GM12878 (cell line): ENCODE data around the gene DNAH2. TPM values are rescaled to one million over a fixed set of nuclear protein-coding genes. Genes with fewer than 3 reads are reported as not detected.

Source experiments
- ATAC-seq: fragments of 200-7000 bp; cut with Tn5 transposase; 3 replicates; pipeline ENCODE4 v1.9.1; 2020; ENCODE audit warnings: mild to moderate bottlenecking, moderate library complexity
- BruUV-seq: library from RNA; stranded (reverse); fragments of 400-500 nt; replicated peaks from 2 replicates; lab custom pipeline; 2021; lab: Mats Ljungman, UMichigan
- CTCF ChIA-PET: fragments of 300-600 bp; sonication (Branson Sonifier 250); formaldehyde crosslinking; extraction: SDS; loops from one replicate; lab custom pipeline; 2021; ENCODE audit warnings: inconsistent platforms; lab: Yijun Ruan, JAX
- POLR2A ChIA-PET: fragments of 350-600 bp; formaldehyde crosslinking; extraction: SDS; loops from one replicate; lab custom pipeline; 2021; ENCODE audit warnings: inconsistent platforms; lab: Charles Lee
- RAD21 ChIA-PET: fragments of 300-600 bp; sonication (Branson Sonifier 250); formaldehyde crosslinking; loops from one replicate; lab custom pipeline; 2023; ENCODE audit warnings: antibody characterized with exemption; ENCODE audit not compliant: unreplicated experiment; lab: Charles Lee
- SMC1A ChIA-PET: fragments of 300-600 bp; sonication (Branson Sonifier 250); formaldehyde crosslinking; loops from one replicate; lab custom pipeline; 2023; ENCODE audit not compliant: unreplicated experiment, uncharacterized antibody; lab: Charles Lee
- DNase-seq: peaks from one replicate; pipeline ENCODE4 v3.0.0-alpha.2; 2011; ENCODE audit warnings: low read depth, low spot score
- FAIRE-seq: peaks from 3 replicates; lab custom pipeline; 2011; peaks lifted over from hg19 to GRCh38; lab: Jason Lieb, UNC
- H2AFZ ChIP-seq: 2 replicates; pipeline ENCODE4 v1.6.0; 2011; ENCODE audit warnings: low read depth, low read length, control low read depth; ENCODE audit not compliant: control insufficient read depth
- H3K27ac ChIP-seq: 2 replicates; pipeline ENCODE4 v1.5.1; 2011; ENCODE audit warnings: control low read depth; ENCODE audit not compliant: control insufficient read depth, insufficient read depth
- H3K27me3 ChIP-seq, 2 experiments: replicated peaks in 1 of 2; 2 replicates each; pipeline versions ENCODE4 v1.6.0 to v1.6.1; 2011; ENCODE audit warnings: low read length in 1 of 2; ENCODE audit not compliant: control insufficient read depth in 2 of 2, insufficient read depth in 2 of 2
- H3K36me3 ChIP-seq, 2 experiments: 2 replicates each; pipeline ENCODE4 v1.5.1; 2011; ENCODE audit warnings: low read length in 1 of 2; ENCODE audit not compliant: control insufficient read depth in 2 of 2, insufficient read depth in 2 of 2
- H3K4me1 ChIP-seq: 2 replicates; pipeline ENCODE4 v1.6.1; 2011; ENCODE audit warnings: mild to moderate bottlenecking, low read length, moderate library complexity, mixed read lengths; ENCODE audit not compliant: control insufficient read depth, insufficient read depth
- H3K4me2 ChIP-seq: 2 replicates; pipeline ENCODE4 v1.6.0; 2011; ENCODE audit warnings: control low read depth; ENCODE audit not compliant: control insufficient read depth, insufficient read depth
- H3K4me3 ChIP-seq: fragments of 200-600 bp; sonication (generic); 2 replicates; pipeline ENCODE4 v1.5.1; 2016
- H3K79me2 ChIP-seq: 2 replicates; pipeline ENCODE4 v1.6.0; 2011; ENCODE audit warnings: low read length; ENCODE audit not compliant: control insufficient read depth, insufficient read depth
- H3K9ac ChIP-seq: 2 replicates; pipeline ENCODE4 v1.8.0; 2011; ENCODE audit warnings: low read length, control low read depth, mixed read lengths; ENCODE audit not compliant: control insufficient read depth, insufficient read depth
- H3K9me3 ChIP-seq: replicated peaks from 3 replicates; pipeline ENCODE4 v1.5.1; 2011; ENCODE audit warnings: mild to moderate bottlenecking, low read length; ENCODE audit not compliant: control insufficient read depth, insufficient read depth
- H4K20me1 ChIP-seq: 2 replicates; pipeline ENCODE4 v1.6.0; 2011; ENCODE audit not compliant: control insufficient read depth, insufficient read depth
- ATF3 ChIP-seq: IDR thresholded peaks from 2 replicates; pipeline ENCODE4 v1.6.1; 2011; ENCODE audit warnings: low read depth, mild to moderate bottlenecking, low read length, moderate library complexity, borderline replicate concordance; ENCODE audit errors: extremely low read depth
- BACH1 ChIP-seq: fragments of 450-650 bp; IDR thresholded peaks from 2 replicates; pipeline ENCODE4 v1.6.1; 2017; ENCODE audit warnings: mild to moderate bottlenecking, borderline replicate concordance
- BMI1 ChIP-seq: fragments of 450-650 bp; IDR thresholded peaks from 2 replicates; pipeline ENCODE4 v1.6.1; 2016; ENCODE audit warnings: mild to moderate bottlenecking, moderate library complexity, borderline replicate concordance
- CEBPZ ChIP-seq: fragments of 150-350 bp; IDR thresholded peaks from 2 replicates; pipeline ENCODE4 v1.6.1; 2016; ENCODE audit warnings: low read depth, low read length
- CTCF ChIP-seq, 3 experiments: IDR thresholded peaks in 2 of 3; conservative IDR thresholded peaks in 1 of 3; 2 replicates each; pipeline ENCODE4 v1.5.1; 2011; ENCODE audit warnings: low read depth in 3 of 3, low read length in 3 of 3, mild to moderate bottlenecking in 3 of 3, control low read depth in 2 of 3, moderate library complexity in 2 of 3, inconsistent platforms in 1 of 3, mixed read lengths in 1 of 3; ENCODE audit not compliant: control insufficient read depth in 2 of 3, insufficient read depth in 1 of 3; ENCODE audit errors: extremely low read depth in 1 of 3
- MEF2A ChIP-seq: IDR thresholded peaks from 2 replicates; pipeline ENCODE4 v1.6.1; 2011; ENCODE audit warnings: low read depth, mild to moderate bottlenecking, low read length, moderate library complexity; ENCODE audit not compliant: insufficient read depth
- RAD51 ChIP-seq: fragments of 450-650 bp; IDR thresholded peaks from 2 replicates; pipeline ENCODE4 v1.6.1; 2016; ENCODE audit warnings: moderate library complexity, mild to moderate bottlenecking, inconsistent platforms
- ZNF384 ChIP-seq: IDR thresholded peaks from 2 replicates; pipeline ENCODE4 v1.6.1; 2012; ENCODE audit warnings: low read depth, mild to moderate bottlenecking, low read length, improper control_type of control experiment, borderline replicate concordance
- WGBS: methylation state at CpG from one replicate; pipeline ENCODE4 v1.1.6; 2016; ENCODE audit warnings: low lambda C conversion rate; ENCODE audit not compliant: insufficient replicate concordance, insufficient coverage; ENCODE audit errors: missing lambda C conversion rate; 5-methylcytosine and 5-hydroxymethylcytosine counted together
- in situ Hi-C: fragments of 300-500 bp; cut with MboI; formaldehyde crosslinking; loops from 9 replicates; pipeline ENCODE4 v1.14.3; 2018; ENCODE audit warnings: mixed read lengths
- intact Hi-C: fragments of 100-400 bp; cut with micrococcal nuclease; formaldehyde crosslinking; loops from one replicate; pipeline ENCODE4 v1.14.2; 2022; ENCODE audit not compliant: unreplicated experiment
- polyA plus RNA-seq, 11 experiments: library from polyadenylated mRNA; depleted of rRNA in 4 of 11; unstranded in 6 of 11; stranded (reverse) in 5 of 11; fragments of >200 nt; fragmentation: Nextera tagmentation in 4 of 11; fragmentation: Illumina TruSeq in 1 of 11; extraction: Ambion mirVana in 4 of 11; extraction: Trizol in 1 of 11; gene quantifications; 1 replicate in 1 of 11; 2 replicates in 10 of 11; pipeline versions ENCODE4 v1.2.1 to v1.2.3, GENCODE V29; 2011 to 2016; ENCODE audit warnings: inconsistent platforms in 2 of 11, missing spikeins in 2 of 11, low read depth in 1 of 11
- total RNA-seq, 4 experiments: library from RNA; depleted of rRNA in 3 of 4; stranded (reverse); fragments of >200 nt in 3 of 4; fragmentation: Illumina TruSeq in 1 of 4; extraction: Trizol in 1 of 4; gene quantifications; 2 replicates each; pipeline versions ENCODE4 v1.2.1 to v1.2.3, GENCODE V29; 2013 to 2021

Gene DNAH2
- total and polyA plus RNA-seq, 10 of the 15 experiments (the other 5 are each of a cell fraction or from before 2014, with no cell fraction given), result not detected

- TF ChIP-seq CEBPZ, result no peak
Observed at GRCh38 chr17:7846765-7847661, 129.5 kb downstream of the DNAH2 start (continued).

GRCh38 chr17:7848131-7848579 is 130.6 kb downstream of the DNAH2 start:
- SMC1A ChIA-PET, result no interaction called here

More at GRCh38 chr17:7848131-7848579, 130.6 kb downstream of the DNAH2 start:
- Histone ChIP-seq H3K36me3 (peaks cover 11 to 29% of the 10 kb centered on the region in 2 experiments; a peak in 3 of 4 replicates), H3K27me3 (no peaks in the 10 kb centered on the region), H3K4me2 (no peak overlapping the region), H3K9ac (no peak overlapping the region), H3K27ac (no peak overlapping the region), H3K4me1 (peaks cover 21% of the 10 kb centered on the region), H2AFZ (no peak overlapping the region), H3K9me3 (no peaks in the 10 kb centered on the region), H4K20me1 (no peaks in the 10 kb centered on the region; the same call in 1 of the 2 replicates), H3K79me2 (peaks cover 23% of the 10 kb centered on the region), H3K4me3 (no peak overlapping the region)
- ChIA-PET POLR2A (no interaction called here), CTCF (interaction anchor here (5.7 kb wide), 1 partner anchor 14 kb away, joined by 57 read pairs; the partner anchor contains the start of gene KDM6B), RAD21 (interaction anchor here (0.7 kb wide), 1 partner anchor 188 kb away, joined by 3 read pairs; no protein-coding TSS in a partner anchor)
- no TSS peak for BruUV-seq
- intact Hi-C loops (no loop called here), in situ Hi-C loops (no loop called here)
- ATAC-seq, result no peak
- no peak for TF ChIP-seq MEF2A
- TF ChIP-seq CTCF (IDR thresholded peaks at IDR 0.05 in 2 of 3, conservative IDR thresholded peaks at IDR 0.05 in 1 of 3; ENCODE audit: control insufficient read depth in 2 of 3, extremely low read depth in 1 of 3, insufficient read depth in 1 of 3, low read depth in 3 of 3, low read length in 3 of 3), result no peak
- TF ChIP-seq ATF3, result no peak
- TF ChIP-seq RAD51, result no peak
- TF ChIP-seq BMI1, result no peak
- TF ChIP-seq ZNF384, result no peak
- TF ChIP-seq BACH1, result no peak
- FAIRE-seq, result no peak
- no peak for DNase-seq
- 90% methylated on average over 10 of the region's 20 CpGs for WGBS
